Stimulated activated CD8-positive, alpha-beta memory T cell treated with anti-CD3 and anti-CD28 coated beads, Interleukin-15, amount 100 ng/mL, for 1 hour (primary cell): Measurements from ENCODE around the gene LRTM2.

ENCODE experiments used
- DNase-seq: peaks from one replicate; pipeline ENCODE4 v3.0.0-alpha.2; 2020; ENCODE audit warnings: low read depth

LRTM2 gene

DNA sequence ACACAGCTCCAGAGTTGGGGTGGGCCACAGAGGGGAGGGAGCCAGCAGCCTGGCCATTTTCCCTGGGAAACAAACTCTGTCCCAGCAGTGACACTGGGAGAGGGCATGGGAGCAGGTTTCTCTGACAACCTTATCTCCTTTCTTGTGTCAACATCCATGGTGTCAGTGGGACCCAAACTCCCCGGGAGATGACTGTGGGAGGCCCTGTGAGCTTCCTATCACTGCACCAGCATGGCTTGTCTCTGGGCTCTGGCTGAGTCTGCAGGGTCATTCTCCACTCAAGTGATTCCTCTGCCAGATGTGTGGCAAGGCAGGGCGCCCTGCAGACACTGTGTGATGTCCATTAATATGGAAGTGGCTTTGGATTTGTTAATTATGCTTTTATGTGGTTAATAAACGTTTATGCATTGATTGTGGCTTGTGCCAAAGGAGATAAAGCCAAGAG lies 10.1 kb downstream of the LRTM2 start:
- no peak for DNase-seq

DNA sequence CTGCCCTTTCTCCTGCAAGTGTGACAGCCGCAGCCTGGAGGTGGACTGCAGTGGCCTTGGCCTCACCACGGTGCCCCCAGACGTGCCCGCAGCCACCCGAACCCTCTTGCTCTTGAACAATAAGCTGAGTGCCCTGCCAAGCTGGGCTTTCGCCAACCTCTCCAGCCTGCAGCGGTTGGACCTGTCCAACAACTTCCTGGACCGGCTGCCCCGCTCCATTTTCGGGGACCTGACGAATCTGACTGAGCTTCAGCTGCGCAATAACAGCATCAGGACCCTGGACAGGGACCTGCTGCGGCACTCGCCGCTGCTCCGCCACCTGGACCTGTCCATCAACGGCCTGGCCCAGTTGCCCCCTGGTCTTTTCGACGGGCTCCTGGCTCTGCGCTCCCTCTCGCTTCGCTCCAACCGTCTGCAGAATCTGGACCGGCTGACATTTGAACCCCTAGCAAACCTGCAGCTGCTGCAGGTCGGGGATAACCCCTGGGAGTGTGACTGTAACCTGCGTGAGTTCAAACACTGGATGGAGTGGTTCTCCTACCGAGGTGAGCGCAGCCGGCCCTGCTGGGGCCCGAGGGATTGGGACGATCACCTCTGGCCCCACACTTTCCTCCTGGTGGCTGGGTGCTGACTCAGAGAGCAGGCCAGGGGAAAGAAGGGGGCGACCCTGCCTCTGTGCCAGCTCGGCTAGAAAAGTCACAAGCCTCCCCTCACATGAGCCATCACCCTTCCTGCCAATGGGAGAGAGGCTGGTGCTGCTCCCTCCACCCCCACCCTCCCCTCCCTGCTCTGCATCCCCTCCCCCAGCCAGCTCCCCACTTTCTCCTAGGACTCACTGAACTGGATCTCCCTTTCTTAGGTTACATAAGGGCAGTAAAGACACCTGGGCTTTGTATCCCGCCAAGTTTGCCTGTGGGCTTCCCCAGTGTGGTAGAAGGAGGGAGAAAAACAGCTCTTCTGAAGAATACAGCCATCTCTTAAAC lies 10.9 kb downstream of the LRTM2 start:
- DNase-seq, result no peak

DNA sequence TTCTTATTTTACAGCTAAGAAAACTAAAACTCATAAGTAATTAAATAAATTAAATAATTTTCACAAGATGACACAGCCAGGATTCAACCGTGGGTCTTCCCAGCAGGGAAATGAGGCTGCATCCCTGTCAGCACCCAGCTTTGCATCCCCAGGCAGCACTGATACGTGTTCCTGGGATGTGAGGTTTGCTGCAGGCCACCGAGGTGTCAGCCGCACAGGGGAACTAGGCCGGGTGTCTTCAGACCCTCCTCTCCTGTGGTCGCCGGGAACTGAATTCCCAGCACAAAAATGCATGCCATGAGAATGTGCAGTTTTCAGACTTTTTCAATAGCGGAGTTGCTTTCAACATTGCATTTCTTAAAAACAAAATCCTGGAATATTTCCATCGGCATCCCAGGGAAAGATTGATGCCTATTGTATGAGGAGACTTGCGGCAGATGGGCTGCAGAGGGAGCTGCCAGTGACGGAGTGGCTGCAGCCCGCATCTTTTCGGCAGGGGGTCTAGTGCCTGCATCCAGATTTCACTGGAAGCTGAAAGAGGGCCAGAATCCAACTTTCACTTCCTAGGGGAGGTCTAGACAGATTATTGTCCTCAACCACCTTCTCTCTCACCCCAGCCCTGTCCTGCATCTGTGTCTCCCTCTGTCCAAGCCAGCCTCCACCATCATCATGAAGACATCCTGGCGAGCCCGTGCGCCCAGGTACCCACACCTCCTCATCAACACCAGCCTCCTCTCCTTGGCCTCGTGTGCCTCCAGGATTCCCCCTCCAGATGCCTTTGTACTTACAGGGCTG lies 12.6 kb downstream of the LRTM2 start:
- DNase-seq, result no peak

DNA sequence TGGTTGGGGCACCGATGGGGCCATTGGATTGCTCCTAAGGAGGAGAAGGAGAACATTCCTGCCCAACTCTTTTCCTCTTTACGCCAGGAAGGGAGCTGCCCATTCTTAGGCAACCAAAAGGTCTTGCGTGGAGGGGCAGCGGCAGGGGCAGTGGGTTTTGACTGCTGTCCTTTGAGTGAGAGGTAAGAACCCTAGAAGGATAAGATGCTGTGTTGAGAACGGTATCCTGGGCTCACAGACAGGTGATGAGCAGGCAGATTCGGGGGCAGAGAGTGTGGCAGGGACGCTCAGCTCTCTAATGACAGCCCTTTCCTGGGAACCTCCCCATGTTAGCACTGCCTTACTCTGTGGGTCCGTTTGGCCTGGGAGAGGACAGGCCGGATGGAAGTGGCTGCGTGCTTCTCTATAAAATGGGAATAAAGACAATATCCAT lies 13.2 kb downstream of the LRTM2 start:
- DNase-seq, result no peak

DNA sequence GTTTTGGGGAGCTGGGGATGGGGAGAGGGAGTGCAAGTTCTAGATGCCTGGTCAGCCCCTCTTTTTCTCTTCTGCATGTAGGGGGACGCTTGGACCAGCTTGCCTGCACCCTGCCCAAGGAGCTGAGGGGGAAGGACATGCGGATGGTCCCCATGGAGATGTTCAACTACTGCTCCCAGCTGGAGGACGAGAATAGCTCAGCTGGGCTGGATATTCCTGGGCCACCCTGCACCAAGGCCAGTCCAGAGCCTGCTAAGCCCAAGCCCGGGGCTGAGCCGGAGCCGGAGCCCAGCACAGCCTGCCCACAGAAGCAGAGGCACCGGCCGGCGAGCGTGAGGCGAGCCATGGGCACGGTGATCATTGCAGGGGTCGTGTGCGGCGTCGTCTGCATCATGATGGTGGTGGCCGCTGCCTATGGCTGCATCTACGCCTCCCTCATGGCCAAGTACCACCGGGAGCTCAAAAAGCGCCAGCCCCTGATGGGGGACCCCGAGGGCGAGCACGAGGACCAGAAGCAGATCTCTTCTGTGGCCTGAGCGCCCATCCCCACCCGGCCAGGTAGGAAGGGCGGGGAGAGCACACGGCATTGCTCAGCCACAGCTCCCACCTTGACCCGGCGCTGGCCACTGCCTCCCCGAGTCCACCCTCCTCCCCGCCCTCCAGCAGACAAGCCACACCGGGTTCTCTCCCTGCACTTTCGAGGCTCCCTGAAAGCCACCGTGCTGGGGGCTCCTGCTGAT lies 14.0 kb downstream of the LRTM2 start:
- DNase-seq, result no peak

DNA sequence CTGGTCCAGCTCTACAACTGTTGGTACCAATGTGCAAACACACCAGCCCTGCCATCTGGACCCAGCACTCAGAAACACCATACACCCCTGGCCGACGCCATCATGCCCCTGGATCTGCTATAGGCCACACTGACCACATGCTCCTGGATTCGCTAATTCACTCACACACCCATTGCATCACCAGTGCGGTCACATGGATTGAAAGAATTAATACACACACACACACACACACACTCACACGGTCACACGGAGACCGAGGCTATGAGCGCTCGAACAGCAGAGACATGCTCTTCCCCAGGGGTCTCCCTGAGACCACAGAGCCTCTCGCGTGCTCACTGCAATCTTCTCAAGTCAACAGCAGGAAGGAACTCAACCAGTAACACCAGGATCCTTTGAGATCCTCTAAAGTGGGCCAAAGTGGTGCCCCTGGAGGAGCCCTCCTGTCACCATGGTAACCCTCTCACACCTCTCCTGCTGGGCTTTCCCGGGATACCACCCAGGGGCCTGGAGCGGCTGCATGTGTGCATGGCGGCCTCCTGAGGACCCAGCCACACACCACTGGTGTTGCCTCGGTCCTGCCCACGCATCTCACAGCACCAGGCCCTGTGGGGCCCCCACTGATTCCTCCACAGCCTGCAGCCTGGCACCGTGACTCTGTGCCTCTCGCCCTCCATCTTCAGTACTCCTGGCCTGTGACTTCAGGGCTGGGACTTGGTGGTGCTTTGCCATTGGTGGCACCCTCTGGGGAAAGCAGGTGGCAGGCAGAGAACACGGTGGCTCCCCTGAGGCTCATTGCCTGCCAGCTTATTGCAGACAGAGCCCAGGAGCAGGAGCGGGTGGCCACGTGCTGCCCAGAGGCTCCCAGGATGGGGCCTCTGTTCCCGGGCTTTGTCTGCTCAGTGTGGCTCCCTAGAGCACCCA lies 15.1 kb downstream of the LRTM2 start:
- DNase-seq, result no peak

DNA sequence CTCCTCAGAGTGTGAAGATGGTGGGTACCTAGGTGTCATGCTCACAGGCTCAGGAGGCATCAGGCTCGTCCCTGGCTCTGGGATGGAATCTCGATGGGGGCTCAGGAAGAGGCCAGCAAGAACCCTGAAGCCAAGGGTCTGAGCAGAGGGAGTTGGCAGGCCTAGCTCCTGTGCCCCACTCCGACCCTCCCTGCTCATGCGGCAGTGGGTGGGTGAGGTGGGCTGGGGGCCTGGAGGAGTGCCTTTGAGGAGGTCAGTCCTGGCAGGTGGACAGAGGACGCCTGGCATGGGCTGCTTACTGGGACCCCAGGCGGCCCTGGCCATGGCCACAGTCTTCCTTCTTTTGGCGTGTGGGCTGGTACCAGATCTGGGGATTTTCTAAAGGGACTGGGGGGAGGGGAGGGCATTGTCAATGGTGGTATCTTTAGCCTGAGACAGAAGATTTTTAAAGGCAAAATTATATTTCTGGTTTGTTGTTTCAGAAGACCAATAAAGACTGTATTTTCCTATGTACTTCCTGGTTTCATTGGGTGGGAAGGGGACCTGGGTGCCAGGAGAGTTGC lies 16.0 kb downstream of the LRTM2 start:
- no peak for DNase-seq

DNA sequence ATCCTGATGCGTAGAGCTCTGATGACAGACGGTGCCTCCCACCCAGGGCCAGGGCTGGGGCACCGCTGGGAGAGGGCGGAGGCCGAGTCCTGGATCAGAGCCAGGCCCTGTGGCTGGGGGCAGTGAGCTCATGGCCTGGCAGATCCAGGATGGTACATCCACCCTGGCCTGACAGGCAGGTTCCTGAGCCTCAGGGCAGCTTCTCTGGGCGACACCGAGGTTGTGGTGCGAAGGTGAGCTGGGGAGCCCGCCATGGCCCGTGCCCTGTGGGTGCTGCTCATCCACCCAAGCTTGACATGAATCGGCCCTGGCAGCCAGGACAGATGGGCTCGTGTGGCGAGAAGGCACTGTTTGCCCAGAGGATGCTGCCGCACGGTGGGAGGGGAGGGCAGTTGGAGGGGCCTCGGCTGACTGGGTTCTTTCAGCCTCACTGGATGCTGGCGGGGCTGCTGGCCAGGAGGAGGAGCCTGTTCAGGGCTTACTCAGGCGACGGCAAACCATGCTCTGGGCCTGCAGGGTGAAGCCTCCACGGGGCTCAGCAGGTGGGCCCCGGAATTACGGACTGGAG lies 16.6 kb downstream of the LRTM2 start:
- DNase-seq, result no peak

DNA sequence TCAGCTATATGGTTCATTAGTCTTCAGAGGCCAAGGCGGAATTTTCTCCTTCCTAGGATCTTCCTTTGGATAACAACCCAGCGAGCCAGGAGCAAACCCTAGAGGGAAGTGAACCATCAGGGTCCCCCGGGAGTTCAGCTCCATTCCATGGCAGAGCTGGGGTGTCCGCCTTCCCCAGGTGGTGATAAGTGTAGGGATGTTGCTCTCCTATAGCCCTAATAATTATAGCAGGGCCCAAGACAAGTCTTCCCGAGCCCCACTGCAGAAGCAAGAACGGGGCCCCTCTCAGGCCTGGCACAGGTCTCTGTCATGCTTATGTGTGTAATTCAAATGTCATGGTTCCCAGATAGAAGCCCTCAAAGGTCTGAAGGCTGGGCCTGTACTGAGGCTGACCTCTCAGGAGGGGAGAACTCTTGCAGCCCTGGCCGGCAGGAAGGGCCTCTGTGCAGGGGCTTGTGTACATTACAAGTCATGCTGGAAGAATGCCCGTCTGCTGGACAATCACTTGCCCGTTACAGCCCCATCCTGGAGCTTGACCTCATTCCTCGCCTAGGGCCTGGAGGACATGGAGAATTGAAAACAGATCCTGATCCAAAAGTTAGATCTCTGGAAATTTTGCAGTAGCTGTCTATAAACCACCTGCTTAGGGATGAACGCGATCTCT lies 17.3 kb downstream of the LRTM2 start:
- no peak for DNase-seq

DNA sequence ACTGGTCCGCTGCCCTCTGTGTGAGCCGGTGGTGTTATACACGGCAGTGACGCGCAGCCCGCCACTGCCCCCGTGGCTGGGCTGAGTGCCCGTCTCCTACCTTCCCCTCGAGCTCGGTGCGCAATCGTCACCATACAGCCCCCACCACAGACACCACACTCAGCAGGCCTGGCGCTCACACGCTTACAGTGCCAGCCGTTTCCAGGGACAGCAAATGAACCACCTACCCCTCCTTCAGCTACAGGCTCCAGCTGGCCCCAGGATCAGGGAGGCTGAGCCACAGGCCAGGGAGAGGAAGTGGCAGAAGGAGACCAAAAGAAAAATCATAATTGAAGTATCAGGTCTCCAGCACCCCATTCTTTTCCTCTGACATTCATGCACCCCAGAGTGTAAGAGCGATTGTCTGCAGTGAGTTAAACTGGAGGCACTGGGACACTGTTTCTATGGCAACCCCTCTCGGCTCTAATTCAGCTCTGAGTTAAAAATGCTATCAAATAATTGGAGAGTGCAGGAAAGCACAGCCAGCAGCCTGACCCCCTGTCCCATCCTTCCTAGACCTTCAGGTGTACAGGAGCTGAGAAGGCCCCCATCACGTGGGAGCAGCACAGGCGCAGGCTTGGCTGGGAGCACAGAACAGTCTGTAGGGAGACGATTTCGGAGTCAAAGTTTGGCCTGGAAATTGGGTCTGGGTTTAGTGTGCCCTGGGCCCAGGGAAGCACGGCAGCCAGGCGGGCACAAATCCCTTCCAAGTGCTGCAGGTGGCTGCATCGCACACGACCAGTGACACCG lies 18.0 kb downstream of the LRTM2 start:
- DNase-seq, result no peak

DNA sequence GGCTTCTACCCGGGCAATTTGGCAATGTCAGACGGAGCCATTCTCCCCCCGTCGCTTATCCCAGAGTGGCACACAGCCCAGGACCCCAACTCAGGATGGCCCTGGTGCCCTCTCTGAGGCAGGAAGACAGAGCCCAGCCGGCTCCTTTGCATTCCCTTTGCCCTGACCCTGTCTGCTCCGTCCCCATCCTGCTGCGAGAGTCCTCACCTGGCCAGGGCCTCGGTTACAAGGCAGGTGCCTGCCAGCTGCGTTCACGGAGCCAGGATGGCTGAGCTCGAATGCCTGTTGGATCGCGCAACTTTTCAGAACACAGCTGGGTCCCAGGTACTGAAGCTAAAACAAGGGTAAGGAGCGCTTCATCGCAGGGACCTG lies 18.6 kb downstream of the LRTM2 start:
- no peak for DNase-seq

DNA sequence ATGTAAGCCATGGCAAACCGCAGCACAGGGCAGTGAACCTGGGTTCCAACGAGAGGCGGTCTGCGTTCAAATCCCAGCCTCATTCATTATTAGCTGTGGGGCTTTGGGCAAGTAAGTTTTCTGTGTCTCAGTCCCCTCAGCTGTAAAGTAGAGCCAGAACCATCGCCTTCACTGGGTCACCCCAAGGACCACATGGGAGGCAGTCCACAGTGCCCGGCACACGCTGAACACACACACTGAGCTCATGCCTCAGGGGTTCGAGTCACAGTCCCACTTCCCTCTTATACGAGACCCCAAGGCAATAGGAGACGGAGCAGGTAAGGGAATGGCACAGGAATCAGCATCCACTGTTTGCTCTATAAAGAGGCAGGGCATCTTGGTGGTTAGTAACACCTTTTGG lies 19.1 kb downstream of the LRTM2 start:
- no peak for DNase-seq

DNA sequence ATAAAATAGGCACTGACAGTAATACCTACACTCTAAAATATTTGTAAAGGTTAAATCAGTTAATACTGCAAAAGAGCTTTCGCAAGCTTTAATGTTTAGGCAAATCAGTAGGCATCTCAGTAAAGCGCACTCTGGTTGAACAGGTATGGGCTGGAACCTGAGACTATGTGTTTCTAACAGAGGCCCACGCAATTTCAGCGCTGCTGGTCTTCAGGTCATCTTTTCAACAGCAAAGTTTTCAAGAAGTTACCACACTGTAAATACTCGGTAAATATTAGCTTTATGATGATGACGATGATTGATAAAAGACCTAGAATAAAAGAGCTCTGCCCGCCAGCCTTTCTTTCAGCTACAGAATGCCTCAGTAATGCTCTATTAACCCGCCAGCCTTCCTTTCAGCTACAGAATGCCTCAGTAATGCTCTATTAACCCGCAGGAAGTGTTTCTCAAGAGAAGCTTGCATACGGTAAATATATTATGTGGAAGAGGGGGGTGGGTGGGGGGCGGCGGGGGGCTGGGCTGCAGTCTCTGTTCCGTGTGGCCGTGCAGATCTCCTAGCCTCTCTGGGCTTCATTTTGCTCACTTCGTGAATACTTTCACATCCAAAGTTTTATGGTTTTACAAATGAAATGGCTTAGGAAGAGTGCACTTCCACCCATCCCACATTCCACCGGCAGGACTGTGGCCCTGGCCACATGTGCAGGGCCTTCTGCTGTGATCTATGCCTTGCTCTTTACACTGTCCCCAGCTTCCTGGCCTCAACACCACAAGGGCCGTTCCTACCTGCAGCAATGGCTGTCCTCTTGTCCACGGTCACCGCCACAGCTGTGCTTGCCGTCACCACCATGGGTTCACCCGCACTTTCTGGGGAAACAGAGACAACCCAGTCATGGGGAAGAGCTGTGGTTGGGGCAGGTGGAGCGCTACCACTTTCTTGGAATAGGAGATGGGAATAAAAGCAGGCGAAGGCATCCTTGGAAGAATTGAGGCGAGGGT lies 19.9 kb downstream of the LRTM2 start:
- no peak for DNase-seq

DNA sequence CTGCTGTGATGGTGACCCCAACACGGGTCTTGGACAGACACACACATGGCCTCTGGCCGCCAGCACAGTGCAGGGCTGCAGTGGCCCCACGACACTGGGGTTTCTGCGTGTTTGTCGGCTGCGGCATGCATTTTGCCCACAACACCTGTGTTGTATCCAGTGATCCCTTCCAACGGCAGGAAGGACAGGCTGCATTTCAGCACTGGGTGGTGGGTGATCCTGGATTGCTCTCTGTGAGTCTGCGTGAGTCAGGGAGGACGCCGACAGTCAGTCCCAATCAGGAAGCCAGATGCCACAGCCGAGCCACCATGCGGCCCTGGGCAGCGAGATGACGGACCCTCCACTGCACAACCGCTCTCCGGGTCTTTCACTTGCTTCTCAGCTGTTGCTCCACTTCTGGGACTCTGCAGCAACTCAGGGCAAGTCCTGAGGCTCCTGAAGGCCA lies 20.6 kb downstream of the LRTM2 start:
- DNase-seq, result no peak

DNA sequence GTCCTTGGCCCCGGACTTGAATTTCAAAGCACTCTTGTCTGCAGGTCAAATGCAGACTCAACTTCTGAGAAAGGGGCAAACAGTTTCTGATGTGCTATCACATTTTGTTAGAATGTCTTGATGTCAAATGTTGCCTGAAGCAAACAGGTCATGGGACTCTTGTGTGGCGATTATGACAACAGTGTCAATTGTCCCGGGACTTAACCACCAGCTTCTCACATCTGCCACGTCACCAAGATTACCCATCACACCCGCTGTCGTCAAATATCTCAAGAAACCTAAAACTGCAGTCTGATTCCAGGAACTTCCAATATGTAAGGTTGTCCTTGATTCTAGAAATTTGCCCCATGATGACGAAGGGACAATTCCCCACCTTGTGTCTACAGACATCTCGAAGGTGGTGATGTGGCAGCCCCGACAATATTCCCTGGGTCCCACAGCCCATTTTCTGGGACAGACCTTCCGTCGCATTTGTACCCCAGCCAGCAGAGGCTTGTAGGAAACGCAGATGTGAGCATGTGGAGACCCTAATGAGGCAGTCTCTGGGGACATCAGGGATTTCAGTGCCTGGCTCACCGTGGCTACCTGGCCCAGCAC lies 21.3 kb downstream of the LRTM2 start:
- no peak for DNase-seq

DNA sequence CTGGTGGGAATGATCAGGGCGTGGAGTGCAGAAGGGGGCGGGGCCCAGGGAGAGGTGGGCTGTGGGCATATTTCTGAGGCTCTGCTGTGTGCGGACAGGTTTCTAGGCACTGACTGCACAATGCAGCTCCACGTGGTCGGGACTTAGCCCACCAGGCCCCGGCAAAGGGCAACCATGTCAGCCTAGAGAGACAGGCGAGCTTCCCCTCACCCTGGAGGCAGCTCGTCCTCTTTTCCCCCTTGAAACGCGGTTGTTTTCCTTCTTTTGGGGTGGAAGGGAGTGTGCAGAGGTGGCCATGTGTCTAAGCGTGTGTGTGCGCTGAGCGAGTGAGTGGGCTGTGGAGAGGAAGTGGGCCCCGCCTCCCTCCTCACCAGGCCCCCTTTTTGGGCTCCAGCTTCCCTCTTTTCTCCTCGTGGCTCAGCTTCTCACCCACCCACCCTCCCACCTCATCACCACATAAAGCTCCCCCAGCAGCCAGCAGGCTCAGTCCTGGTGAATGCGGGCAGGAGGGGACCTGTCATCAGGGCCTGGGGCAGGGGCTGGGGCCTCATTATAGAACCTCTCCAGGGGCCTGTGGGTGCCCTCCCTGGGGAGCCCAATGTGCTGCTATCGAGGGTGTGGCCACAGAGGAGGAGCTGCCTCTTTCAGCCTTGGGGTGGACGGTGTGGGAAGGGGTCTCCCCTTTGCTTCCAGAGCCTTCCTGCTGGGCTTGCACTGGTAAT lies 22.0 kb downstream of the LRTM2 start:
- no peak for DNase-seq
